ENCODE measurements around the gene GBA2.

The GBA2 gene

GRCh38 chr9:35737143-35737542 is 11.9 kb downstream of the GBA2 start:
- DNase-seq: no peak

GRCh38 chr9:35736201-35736633 is 12.8 kb downstream of the GBA2 start:
- peak; percentile 69 for DNase-seq

- no peak for DNase-seq
These were observed 14.9 kb downstream of the GBA2 start for GRCh38 chr9:35734096-35734495.

- DNase-seq: peak; percentile 61
These were observed 16.1 kb downstream of the GBA2 start for GRCh38 chr9:35732800-35733541.

GRCh38 chr9:35732185-35732799 is 16.7 kb downstream of the GBA2 start, which contains the start of the genes CREB3 and TLN1:
CREB3 (plus strand) TSS chr9:35732666; CDS start chr9:35732773, 107 bp downstream.
TLN1 (minus strand) TSS chr9:35732195; CDS start chr9:35725694, 6,501 bp downstream.
- DNase-seq: peak; percentile 97

GRCh38 chr9:35731415-35732184 is 17.4 kb downstream of the GBA2 start:
- DNase-seq: no peak

DNA sequence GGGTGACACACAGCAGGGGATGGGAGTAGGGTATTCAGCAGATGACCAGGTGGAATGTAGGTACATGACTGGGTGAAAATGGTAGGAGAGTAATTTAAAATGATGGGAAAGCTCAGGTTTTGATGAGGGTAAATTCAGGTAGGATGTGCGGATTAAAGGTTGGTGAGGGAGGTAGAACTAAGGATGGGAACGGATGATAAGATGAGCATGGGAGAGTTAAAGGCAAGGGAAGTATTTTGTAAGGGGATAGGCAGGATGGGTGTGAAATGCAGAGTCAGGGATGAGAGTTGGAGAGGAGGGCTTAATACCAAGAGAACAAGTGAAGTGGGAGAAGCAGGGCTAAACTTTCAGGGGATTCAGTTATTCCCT is 18.6 kb downstream of the GBA2 start:
- no peak for DNase-seq

DNA sequence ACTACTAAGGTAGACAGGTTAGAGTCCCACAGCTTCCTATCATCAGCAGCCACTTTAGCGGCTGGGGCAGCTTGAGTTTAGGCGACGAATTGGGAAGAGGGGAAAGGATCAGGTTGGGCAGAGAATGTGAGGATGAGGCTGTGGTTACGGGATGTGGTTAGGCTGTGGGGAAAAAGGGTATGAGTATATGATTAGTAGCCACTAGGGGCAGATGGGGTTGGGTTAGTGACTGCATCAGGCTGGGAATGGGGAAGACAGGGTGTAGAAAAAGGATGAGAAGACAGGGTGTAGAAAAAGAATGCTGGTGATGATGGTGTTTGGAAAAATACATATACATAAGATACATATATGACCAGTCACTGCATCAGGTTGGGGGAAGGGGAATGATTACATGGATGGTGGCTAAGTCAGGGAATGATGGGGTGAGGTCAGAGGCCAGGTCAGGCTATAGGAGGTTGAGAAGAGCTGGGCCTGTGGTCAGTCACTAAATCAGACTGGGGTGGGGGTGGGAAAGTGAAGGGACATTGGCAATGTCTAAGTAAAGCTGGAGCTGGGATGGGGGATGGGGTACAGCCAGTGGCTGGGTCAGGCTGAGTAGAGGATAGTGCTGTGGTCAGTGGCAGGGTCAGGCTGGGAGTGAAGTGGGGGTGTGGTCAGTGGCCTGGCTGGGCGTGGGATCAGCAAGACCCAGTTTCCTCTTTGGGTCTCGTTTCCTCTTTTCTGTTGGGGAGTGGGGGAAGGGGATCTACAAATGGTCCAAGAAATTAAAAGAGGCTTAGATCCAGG is 19.1 kb downstream of the GBA2 start:
- peak; percentile 41 for DNase-seq

GRCh38 chr9:35729101-35729500 is 19.9 kb downstream of the GBA2 start:
- no peak for DNase-seq

DNA sequence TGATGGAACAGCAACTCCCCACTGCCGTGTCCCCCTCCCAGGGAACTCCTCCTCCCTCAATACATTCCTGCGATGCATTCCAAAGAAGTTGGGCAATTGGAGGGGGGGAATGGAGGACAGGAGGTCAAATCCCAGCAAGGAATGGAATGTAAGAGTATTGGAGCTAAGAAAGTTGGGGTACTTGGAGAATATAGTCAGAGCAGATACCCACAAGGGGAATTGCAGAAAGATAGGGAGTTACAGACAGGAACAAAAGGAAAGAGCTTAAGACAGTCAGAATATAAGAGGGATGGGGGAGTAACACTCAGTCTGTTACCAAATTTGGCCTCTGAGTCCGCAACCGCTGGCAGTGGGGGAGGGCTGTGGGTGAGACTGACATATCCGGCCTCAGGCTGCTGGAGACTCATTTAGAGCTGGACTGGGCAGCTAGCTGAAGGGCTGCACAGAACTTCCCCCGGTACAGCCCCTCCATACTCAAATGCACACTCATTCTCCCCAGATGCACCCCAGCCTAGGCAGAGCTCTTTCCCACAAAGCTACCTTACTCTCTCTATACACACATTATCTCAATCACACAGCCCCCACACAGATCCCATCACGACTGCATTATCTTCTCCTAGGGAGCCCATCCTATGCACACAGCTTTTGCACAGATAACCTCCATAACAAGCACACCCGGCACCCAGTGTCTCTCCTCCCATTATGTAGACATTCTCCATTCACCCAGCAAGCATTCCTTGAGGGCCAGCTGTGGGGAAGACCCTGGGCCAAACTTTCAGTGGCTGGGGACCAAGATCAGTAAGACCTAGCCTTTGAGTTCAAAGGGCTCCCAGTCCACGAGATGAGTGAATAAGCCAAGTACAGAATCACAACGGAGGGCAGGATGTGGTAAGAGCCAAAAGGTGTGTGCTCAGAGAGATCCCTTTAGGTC is 20.7 kb downstream of the GBA2 start:
- peak; percentile 75 for DNase-seq

DNA sequence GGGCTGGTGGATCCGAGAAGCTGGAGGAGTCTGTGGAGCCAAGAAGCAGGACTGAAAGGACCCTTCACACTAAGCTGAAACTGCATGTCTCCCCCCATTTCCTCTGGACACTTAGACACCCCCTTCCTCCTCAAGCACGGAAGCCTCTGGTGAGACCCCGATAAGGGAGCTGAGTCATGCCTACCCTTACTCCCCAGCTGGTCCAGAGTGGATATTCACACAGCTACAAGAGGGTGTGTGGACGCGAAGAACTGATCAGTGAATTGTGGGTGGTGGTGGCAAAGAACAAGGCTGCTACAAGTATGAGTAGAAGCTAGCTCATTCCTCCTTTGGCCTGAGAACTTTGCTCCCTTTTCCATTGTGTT is 21.4 kb downstream of the GBA2 start:
- no peak for DNase-seq

DNA sequence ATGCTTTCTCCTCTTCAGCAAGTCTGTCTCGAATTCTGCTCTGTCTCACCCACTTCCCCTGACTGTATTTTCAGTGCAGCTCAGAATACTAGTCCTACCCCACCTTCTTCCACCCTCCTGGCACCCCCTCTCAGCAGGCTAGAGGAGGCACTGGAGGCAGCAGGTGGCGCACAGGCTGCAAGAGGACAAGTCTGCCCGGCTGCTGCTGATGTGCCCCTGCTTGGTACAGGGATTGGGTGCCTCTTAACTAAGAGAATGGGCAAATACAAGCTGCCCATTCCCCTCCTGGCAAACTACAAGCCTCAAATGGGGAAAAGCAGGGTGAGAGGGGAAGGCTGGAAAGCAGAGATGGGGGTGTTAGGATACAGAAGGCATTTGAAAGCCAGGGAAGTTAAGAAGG is 22.1 kb downstream of the GBA2 start:
- peak; percentile 44 for DNase-seq

- no peak for DNase-seq
These were observed 23.7 kb downstream of the GBA2 start for GRCh38 chr9:35725362-35725761.

- no peak for DNase-seq
These were observed 25.1 kb downstream of the GBA2 start for GRCh38 chr9:35723908-35724307.

GRCh38 chr9:35723426-35723825 is 25.6 kb downstream of the GBA2 start:
- DNase-seq: no peak

- DNase-seq: no peak
These were observed 29.5 kb downstream of the GBA2 start for GRCh38 chr9:35719546-35719945.

DNA sequence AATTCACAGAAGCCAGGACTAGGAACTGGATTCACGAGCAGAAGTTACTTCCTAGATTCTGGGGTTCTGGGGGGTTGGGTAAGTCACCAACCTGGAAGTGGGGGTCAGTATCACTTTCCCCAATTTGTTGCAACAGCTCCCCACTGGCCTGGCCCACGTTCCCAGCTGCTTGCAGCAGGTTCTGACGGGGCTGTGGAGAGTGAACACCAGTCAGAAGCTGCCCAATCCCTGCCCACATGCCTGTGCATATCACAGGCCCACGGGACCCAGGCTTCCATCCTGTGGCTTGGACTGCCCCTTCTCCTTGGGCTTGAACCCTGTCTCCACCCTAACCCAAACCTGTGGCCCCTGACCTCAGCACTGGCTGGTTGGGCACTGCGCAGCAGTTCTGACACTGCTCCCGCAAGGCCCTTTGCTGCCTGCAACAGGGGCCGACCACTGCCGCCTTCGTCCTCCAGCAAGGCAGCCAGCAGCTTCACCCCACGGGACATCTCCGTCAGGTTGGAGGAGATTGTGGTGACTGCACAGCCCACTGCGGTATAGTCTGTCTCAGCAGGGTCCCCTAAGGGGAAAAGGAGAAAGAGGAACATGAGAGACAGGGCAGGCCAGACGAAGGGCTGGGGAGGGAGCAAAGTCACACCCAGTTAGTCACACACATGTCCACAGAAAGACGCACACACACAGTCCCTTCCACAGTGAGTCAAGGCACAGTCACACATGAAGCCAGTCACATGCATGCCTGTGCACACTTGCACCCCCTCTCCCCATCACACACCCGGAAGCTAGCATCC is 30.1 kb downstream of the GBA2 start:
- DNase-seq: no peak

DNA sequence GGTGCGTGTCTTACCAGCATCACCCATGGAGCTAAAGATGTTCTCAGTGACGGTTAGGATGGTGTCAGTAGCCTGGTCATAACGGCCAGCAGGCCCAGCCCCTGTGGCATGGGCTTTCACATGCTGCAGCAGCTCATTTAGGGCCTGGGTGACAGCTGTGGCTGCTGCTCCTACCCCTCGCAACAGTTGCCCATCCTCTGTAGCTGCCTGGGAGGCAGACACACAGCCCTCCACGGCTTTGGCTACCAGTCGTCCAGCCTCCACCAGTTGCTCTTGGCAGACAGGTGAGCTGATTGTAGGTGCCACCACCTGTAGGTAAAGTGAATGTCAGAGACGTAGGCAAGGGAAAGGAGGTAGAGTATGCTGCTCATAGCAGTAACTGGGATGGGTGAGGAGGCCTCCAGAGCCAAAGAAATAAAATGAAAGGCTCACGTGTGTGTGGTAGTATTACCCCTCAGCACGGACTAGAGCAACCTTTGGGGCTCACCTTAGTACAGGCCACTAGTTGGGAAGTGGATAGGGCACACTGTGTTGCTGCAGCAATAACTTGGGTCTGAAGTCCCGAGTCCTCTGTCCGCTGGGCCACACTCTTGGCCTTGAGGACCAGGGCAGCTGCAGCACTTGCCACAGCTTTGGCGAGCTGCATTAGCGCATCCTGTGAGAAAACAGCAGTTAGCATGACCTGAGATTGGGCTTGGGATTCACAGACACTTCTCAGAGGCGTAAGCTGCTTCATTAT is 31.7 kb downstream of the GBA2 start:
- DNase-seq: no peak

DNA sequence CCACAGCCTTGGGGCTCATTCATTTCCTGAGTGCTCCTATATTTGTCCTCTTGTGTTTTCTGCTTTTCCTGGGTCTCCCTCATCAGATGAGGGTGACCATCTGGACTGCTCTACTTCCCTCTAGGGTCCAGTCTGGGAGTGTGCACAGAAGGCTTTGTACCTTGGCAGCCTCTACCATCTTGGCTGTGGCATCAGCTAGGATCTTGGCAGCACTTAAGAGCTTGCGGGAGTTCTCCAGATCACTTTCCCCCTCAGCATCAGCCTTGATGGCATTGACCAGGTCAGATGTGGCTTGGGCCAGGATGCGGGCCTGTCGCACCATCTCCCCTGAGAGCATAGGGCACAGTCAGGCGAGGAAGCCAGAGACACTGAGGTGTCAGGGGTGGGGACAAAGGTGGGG is 32.8 kb downstream of the GBA2 start:
- DNase-seq: no peak

DNA sequence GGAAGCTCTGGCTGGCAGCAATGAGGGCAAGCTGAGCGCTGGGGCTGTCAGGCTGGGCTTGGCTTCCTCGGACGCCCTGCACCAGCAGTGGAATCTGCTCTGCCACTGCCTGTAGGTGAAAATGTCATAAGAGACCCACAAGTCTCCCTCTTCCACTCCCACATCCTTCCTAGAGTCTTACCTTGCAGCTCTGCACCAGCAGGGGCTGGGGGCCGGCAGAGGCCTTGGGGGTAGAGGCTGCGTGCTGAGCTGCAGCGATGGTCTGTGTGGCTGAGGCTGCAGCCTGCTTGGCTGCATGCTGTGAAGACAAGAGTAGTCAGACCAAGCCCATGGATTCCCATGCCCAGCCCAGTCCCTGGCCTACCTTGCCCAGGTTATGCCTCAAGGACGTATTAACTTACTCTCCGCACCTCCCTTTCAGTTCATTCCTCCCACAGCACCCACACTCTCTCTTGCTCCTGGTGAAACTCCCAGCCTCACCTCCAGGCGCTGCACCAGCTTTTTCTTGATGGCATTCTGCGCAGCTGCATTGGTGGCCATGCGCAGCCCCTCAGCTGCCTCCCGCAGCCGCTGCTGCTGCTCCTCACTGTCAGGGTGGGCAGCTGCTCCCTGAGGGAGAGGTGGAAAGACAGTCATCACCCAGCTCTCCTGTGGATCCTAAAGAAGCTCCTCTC is 34.3 kb downstream of the GBA2 start:
- no peak for DNase-seq

Measured in stimulated activated CD8-positive, alpha-beta memory T cell treated with anti-CD3 and anti-CD28 coated beads, Interleukin-4, amount 100 ng/mL, for 48 hours (primary cell).